Measurements from ENCODE around the gene PNP.

GRCh38 chr14:20440882-20441281 lies 28.3 kb upstream of the PNP start:
- TF ChIP-seq POLR2A (IDR thresholded peaks at IDR 0.05) (no peak), CTCF (IDR thresholded peaks at IDR 0.05) (no peak), EP300 (IDR thresholded peaks at IDR 0.05) (no peak)
